Upper lobe of left lung (tissue), 6 donors: ENCODE measurements around the gene SND1. TPM values are rescaled to one million over a fixed set of nuclear protein-coding genes. Genes with fewer than 3 reads are reported as not detected.

ENCODE experiments used
- ATAC-seq, 2 donors: fragments of 200-7000 bp; cut with Tn5 transposase; one replicate each; pipeline ENCODE4 v1.9.1; 2022; ENCODE audit warnings: mild to moderate bottlenecking in 2 of 2, moderate library complexity in 2 of 2; ENCODE audit not compliant: low FRiP score in 2 of 2
- DNase-seq, 2 donors: peaks; one replicate each; pipeline ENCODE4 v3.0.0-alpha.2; 2019 to 2020
- H3K27ac ChIP-seq, 4 donors: fragments of 200-600 bp; sonication (generic); one replicate each; pipeline ENCODE4 v1.5.1; 2016 to 2019
- H3K27me3 ChIP-seq, 4 donors: fragments of 200-600 bp; sonication (generic); one replicate each; pipeline ENCODE4 v1.5.1; 2017 to 2019
- H3K36me3 ChIP-seq, 4 donors: fragments of 200-600 bp; sonication (generic); one replicate each; pipeline ENCODE4 v1.5.1; 2016 to 2019
- H3K4me1 ChIP-seq, 4 donors: fragments of 200-600 bp; sonication (generic); one replicate each; pipeline ENCODE4 v1.5.1; 2018 to 2019
- H3K4me3 ChIP-seq, 4 donors: fragments of 200-600 bp; sonication (generic); one replicate each; pipeline ENCODE4 v1.5.1; 2017 to 2019; ENCODE audit warnings: mild to moderate bottlenecking in 2 of 4, moderate library complexity in 1 of 4
- H3K9me3 ChIP-seq, 4 donors: fragments of 200-600 bp; sonication (generic); one replicate each; pipeline ENCODE4 v1.5.1; 2018 to 2019
- EP300 ChIP-seq, 4 donors: sonication (generic); formaldehyde crosslinking; IDR thresholded peaks; one replicate each; pipeline ENCODE4 v1.5.1; 2017; ENCODE audit warnings: antibody characterized with exemption in 4 of 4, control low read depth in 2 of 4
- POLR2A ChIP-seq, 4 donors: fragments of 450-650 bp; IDR thresholded peaks; one replicate each; pipeline ENCODE4 v1.5.1; 2016 to 2017; ENCODE audit warnings: antibody characterized with exemption in 4 of 4, mild to moderate bottlenecking in 2 of 4
- POLR2AphosphoS5 ChIP-seq, 2 donors: sonication (generic); formaldehyde crosslinking; IDR thresholded peaks; one replicate each; pipeline ENCODE4 v1.5.1; 2017; ENCODE audit warnings: antibody characterized with exemption in 2 of 2
- WGBS, 2 donors: methylation state at CpG; one replicate each; pipeline ENCODE4 v1.1.5; 2017 to 2018; 5-methylcytosine and 5-hydroxymethylcytosine counted together
- total RNA-seq, 6 donors: library from RNA; depleted of rRNA in 4 of 6; stranded (reverse); fragments of >200 nt in 4 of 6; gene quantifications; one replicate each; pipeline versions ENCODE4 v1.1.0 to v1.2.1, GENCODE V29; 2016 to 2021
- TF ChIP-seq, protein P1 (sequence below), 6 experiments: fragments of 450-650 bp in 4 of 6; fragments of 200-600 bp in 2 of 6; sonication (generic) in 2 of 6; IDR thresholded peaks; one replicate each; pipeline ENCODE4 v1.5.1; 2016 to 2019; ENCODE audit warnings: antibody characterized with exemption in 6 of 6
- donor health status: DM: no; HTN: no; CAD: no; lungs with moderate emphysema.
- donor health status: DM: no; HTN: yes; CAD: no; lungs with severe emphysema.

Gene SND1
- total RNA-seq, 6 donors from 2014 or later, result 107 to 167 (median 121) TPM

DNA sequence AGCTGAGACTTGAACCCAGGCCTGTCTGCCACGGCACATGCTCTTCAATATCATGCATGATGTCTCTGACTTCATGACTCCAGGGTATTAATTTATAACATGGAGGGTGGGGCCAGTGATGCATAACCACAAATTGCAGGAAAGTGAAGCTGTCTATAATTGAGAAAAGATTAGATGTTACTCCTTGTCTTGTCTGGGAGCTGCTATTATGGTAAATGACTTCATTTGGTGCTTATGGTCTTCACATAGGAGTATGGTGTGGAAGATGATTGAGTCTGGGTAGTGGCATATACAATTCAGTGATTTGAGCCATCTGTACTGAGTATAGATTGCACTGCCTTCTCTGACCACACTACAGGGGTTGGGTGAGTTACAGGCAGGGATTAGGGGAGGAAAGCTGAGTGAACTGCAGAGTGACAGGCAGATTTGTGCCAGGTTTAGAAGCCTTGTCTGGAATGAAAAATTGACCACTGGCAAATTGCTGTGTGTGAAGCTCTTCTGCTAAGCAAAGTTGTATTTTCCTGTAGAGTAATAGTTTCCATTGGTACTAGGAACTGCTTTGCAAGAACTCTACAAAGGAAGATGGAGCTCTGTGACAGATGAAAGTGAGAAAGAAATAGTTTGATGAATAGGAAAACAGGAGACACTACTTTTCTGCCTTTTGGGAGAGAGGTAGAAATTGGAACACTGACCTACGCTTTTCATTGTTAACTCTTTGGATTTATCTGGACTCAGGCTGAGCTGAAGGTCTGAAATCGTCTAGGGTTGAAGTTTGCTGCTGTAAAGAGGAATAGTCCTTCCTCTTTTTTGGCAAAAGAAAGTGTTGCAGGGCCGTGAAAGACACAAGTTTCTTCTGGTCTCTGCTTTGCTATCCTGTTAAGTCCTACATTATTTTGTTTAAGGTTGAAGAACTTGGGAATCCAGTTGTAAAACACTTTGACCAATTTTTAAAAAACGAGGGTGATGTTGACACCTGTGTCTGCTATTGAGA, 2.7 kb downstream of the SND1 start:
- DNase-seq, result no peak
- peaks cover 20 to 51% (median 29%) of the 10 kb centered on the region in 4 donors for H3K4me1 ChIP-seq
- no peaks in the 10 kb centered on the region for H3K27me3 ChIP-seq
- H3K36me3 ChIP-seq, result peaks cover 0 to 19% (median 0%) of the 10 kb centered on the region in 4 donors
- no peaks in the 10 kb centered on the region for H3K9me3 ChIP-seq
- TF ChIP-seq POLR2A (IDR thresholded peaks at IDR 0.05), result no peak
- no peak for TF ChIP-seq POLR2AphosphoS5 (IDR thresholded peaks at IDR 0.05)
- no peak for TF ChIP-seq EP300 (IDR thresholded peaks at IDR 0.05)
- TF ChIP-seq, protein P1, sequence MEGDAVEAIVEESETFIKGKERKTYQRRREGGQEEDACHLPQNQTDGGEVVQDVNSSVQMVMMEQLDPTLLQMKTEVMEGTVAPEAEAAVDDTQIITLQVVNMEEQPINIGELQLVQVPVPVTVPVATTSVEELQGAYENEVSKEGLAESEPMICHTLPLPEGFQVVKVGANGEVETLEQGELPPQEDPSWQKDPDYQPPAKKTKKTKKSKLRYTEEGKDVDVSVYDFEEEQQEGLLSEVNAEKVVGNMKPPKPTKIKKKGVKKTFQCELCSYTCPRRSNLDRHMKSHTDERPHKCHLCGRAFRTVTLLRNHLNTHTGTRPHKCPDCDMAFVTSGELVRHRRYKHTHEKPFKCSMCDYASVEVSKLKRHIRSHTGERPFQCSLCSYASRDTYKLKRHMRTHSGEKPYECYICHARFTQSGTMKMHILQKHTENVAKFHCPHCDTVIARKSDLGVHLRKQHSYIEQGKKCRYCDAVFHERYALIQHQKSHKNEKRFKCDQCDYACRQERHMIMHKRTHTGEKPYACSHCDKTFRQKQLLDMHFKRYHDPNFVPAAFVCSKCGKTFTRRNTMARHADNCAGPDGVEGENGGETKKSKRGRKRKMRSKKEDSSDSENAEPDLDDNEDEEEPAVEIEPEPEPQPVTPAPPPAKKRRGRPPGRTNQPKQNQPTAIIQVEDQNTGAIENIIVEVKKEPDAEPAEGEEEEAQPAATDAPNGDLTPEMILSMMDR (IDR thresholded peaks at IDR 0.05), result no peak
- no peak overlapping the region for H3K27ac ChIP-seq
- no peak for ATAC-seq
- no peak overlapping the region for H3K4me3 ChIP-seq
- WGBS, 2 donors, result 72 to 74% methylated on average over 5 of the region's 5 CpGs

- TF ChIP-seq POLR2A (IDR thresholded peaks at IDR 0.05), result no peak
- no peak for TF ChIP-seq EP300 (IDR thresholded peaks at IDR 0.05)
- TF ChIP-seq POLR2AphosphoS5 (IDR thresholded peaks at IDR 0.05), result no peak
- TF ChIP-seq, protein P1 (IDR thresholded peaks at IDR 0.05), result no peak
- Histone ChIP-seq H3K9me3 (no peaks in the 10 kb centered on the region), H3K4me3 (no peak overlapping the region), H3K4me1 (peaks cover 20 to 51% (median 29%) of the 10 kb centered on the region in 4 donors), H3K36me3 (peaks cover 0 to 19% (median 0%) of the 10 kb centered on the region in 4 donors), H3K27me3 (no peaks in the 10 kb centered on the region), H3K27ac (no peak overlapping the region)
- no peak for DNase-seq
- 85 to 89% methylated on average over 2 of the region's 2 CpGs for WGBS, 2 donors
- no peak for ATAC-seq
Measured at GRCh38 chr7:127655720-127656119, 3.7 kb downstream of the SND1 start.

- ATAC-seq, result no peak
- Histone ChIP-seq H3K36me3 (peaks cover 0 to 24% (median 0%) of the 10 kb centered on the region in 4 donors), H3K27ac (no peak overlapping the region), H3K9me3 (no peaks in the 10 kb centered on the region), H3K4me3 (no peak overlapping the region), H3K27me3 (no peaks in the 10 kb centered on the region), H3K4me1 (peaks cover 20 to 42% (median 25%) of the 10 kb centered on the region in 4 donors)
- 85 to 87% methylated on average over 3 of the region's 3 CpGs for WGBS, 2 donors
- TF ChIP-seq, protein P1 (IDR thresholded peaks at IDR 0.05), result no peak
- TF ChIP-seq EP300 (IDR thresholded peaks at IDR 0.05), result no peak
- TF ChIP-seq POLR2AphosphoS5 (IDR thresholded peaks at IDR 0.05), result no peak
- TF ChIP-seq POLR2A (IDR thresholded peaks at IDR 0.05), result no peak
- DNase-seq, result no peak
Measured at GRCh38 chr7:127657500-127657899, 5.5 kb downstream of the SND1 start.

DNA sequence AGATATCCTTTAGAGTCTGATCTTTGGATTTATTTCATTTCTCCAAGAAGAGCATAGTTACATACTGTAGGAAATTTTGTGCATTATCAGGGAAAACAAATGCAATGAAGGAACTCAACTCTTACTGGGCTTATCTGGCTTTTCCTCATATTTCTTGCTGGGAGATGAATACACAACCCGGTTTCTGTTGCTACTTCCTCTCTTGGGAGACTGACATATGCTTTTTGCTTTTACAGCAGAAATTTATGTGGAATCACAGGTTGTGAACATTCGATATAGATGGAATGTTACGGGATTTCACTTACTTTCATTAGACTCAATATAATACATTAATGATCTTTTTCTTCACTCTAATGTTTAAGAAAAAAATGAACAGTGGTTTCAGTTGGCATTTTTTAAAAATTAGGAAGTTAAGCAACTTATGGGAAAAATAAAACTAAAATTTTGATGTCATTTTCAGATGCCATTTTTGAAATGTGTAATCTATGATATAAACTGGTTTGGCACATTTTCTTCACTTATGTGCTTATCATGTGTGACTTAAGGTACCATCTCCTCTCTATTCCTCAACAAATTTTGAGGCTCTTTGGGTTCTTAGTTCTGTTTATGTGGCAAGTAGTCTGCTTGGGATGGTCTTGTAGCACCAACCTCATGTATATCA, 7.1 kb downstream of the SND1 start:
- TF ChIP-seq POLR2AphosphoS5 (IDR thresholded peaks at IDR 0.05), result no peak
- TF ChIP-seq EP300 (IDR thresholded peaks at IDR 0.05), result no peak
- TF ChIP-seq POLR2A (IDR thresholded peaks at IDR 0.05), result no peak
- TF ChIP-seq, protein P1 (IDR thresholded peaks at IDR 0.05), result no peak
- 76 to 80% methylated on average over 3 of the region's 3 CpGs for WGBS, 2 donors
- Histone ChIP-seq H3K9me3 (no peaks in the 10 kb centered on the region), H3K27ac (no peak overlapping the region), H3K4me3 (no peak overlapping the region), H3K36me3 (peaks cover 0 to 24% (median 0%) of the 10 kb centered on the region in 4 donors), H3K4me1 (peaks cover 7 to 26% (median 12%) of the 10 kb centered on the region in 4 donors), H3K27me3 (no peaks in the 10 kb centered on the region)
- DNase-seq (no peak), ATAC-seq (no peak)
